Lung (tissue), 12 donors: ENCODE results near the gene FBXL17. TPM values are rescaled to one million over a fixed set of nuclear protein-coding genes. Genes with fewer than 3 reads are reported as not detected.
A peak's percentile ranks its signal among the peaks of the same experiment; 100 is the strongest.

Experiments used
- ATAC-seq: fragments of 200-7000 bp; cut with Tn5 transposase; one replicate; pipeline ENCODE4 v1.9.1; 2020; ENCODE audit warnings: moderate number of reproducible peaks; ENCODE audit not compliant: insufficient read depth, low FRiP score
- DNase-seq, 3 donors: peaks; one replicate each; pipeline ENCODE4 v3.0.0-alpha.2; 2013 to 2017
- H3K27ac ChIP-seq, 2 donors: one replicate each; pipeline ENCODE4 v1.5.1; 2013; ENCODE audit warnings: mild to moderate bottlenecking in 2 of 2, moderate library complexity in 2 of 2, control low read depth in 1 of 2, inconsistent platforms in 1 of 2, low read depth in 1 of 2, low read length in 1 of 2
- H3K27me3 ChIP-seq, 3 donors: one replicate each; pipeline ENCODE4 v1.5.1; 2013; ENCODE audit warnings: low read length in 2 of 3; ENCODE audit not compliant: control insufficient read depth in 3 of 3, insufficient read depth in 3 of 3
- H3K36me3 ChIP-seq, 4 donors: one replicate each; pipeline ENCODE4 v1.5.1; 2013; ENCODE audit warnings: low read length in 4 of 4, mild to moderate bottlenecking in 1 of 4, moderate library complexity in 1 of 4; ENCODE audit not compliant: control insufficient read depth in 4 of 4, insufficient read depth in 4 of 4
- H3K4me1 ChIP-seq, 5 donors: one replicate each; pipeline ENCODE4 v1.5.1; 2013; ENCODE audit warnings: low read length in 5 of 5, mild to moderate bottlenecking in 2 of 5, moderate library complexity in 1 of 5; ENCODE audit not compliant: control insufficient read depth in 5 of 5, insufficient read depth in 5 of 5
- H3K4me3 ChIP-seq: one replicate; pipeline ENCODE4 v1.5.1; 2013; ENCODE audit warnings: mild to moderate bottlenecking, control low read depth, moderate library complexity
- H3K9ac ChIP-seq, 2 donors: one replicate each; pipeline ENCODE4 v1.5.1; 2013; ENCODE audit warnings: low read length in 2 of 2, control low read depth in 1 of 2; ENCODE audit not compliant: insufficient read depth in 1 of 2
- H3K9me3 ChIP-seq, 4 donors: one replicate each; pipeline ENCODE4 v1.5.1; 2013; ENCODE audit warnings: low read length in 3 of 4, mild to moderate bottlenecking in 1 of 4, moderate library complexity in 1 of 4; ENCODE audit not compliant: control insufficient read depth in 4 of 4, insufficient read depth in 3 of 4
- CTCF ChIP-seq: IDR thresholded peaks from 2 replicates; pipeline ENCODE4 v1.5.1; 2012; ENCODE audit warnings: mild to moderate bottlenecking; ENCODE audit errors: control extremely low read depth, extremely low read depth
- WGBS, 2 donors: extraction: QIAGEN DNeasy Blood & Tissue Kit; methylation state at CpG; one replicate each; pipeline ENCODE4 v1.1.7; 2013; 5-methylcytosine and 5-hydroxymethylcytosine counted together
- polyA plus RNA-seq, 2 donors: library from polyadenylated mRNA; stranded (reverse); fragments of 200-250 nt; gene quantifications; one replicate each; pipeline ENCODE4 v1.2.1, GENCODE V29; 2013
- total RNA-seq, 2 donors: library from RNA; depleted of rRNA in 1 of 2; stranded (reverse); fragments of >200 nt in 1 of 2; gene quantifications; one replicate each; pipeline ENCODE4 v1.2.1, GENCODE V29; 2014 to 2021
- donor health status: control.
- donor health status: control.
- donor health status: Bipolar disorder and iron deficiency.
- donor health status: healthy.
- donor health status: DM: yes; HTN: yes; CAD: no.

FBXL17 gene
- total and polyA plus RNA-seq, 4 donors = 4.0 to 23.9 (median 13.6) TPM

GRCh38 chr5:107831612-107832395 lies 550.1 kb downstream of the FBXL17 start:
- Histone ChIP-seq H3K4me1 (no peaks in the 10 kb centered on the region), H3K27ac (no peak overlapping the region), H3K9me3 (peaks cover 0 to 1% (median 0%) of the 10 kb centered on the region in 4 donors), H3K36me3 (no peaks in the 10 kb centered on the region), H3K27me3 (no peaks in the 10 kb centered on the region), H3K4me3 (no peak overlapping the region), H3K9ac (no peak overlapping the region)
- WGBS, 2 donors = 55 to 69% methylated on average over 13 of the region's 13 CpGs
- no peak for ATAC-seq
- DNase-seq = peak in 1 of 3 donors; percentile 24
- TF ChIP-seq CTCF = no peak

GRCh38 chr5:107830750-107831149 lies 551.1 kb downstream of the FBXL17 start:
- DNase-seq = no peak
- no peak for ATAC-seq
- Histone ChIP-seq H3K27ac (no peak overlapping the region), H3K9ac (no peak overlapping the region), H3K9me3 (peaks cover 0 to 1% (median 0%) of the 10 kb centered on the region in 4 donors), H3K27me3 (no peaks in the 10 kb centered on the region), H3K4me3 (no peak overlapping the region), H3K4me1 (no peaks in the 10 kb centered on the region), H3K36me3 (no peaks in the 10 kb centered on the region)
- no peak for TF ChIP-seq CTCF
- WGBS, 2 donors = 81 to 89% methylated on average over 6 of the region's 6 CpGs

GRCh38 chr5:107826311-107827000 lies 555.4 kb downstream of the FBXL17 start:
- Histone ChIP-seq H3K9me3 (peaks cover 0 to 3% (median 1%) of the 10 kb centered on the region in 4 donors), H3K9ac (no peak overlapping the region), H3K4me1 (no peaks in the 10 kb centered on the region), H3K27me3 (no peaks in the 10 kb centered on the region), H3K36me3 (no peaks in the 10 kb centered on the region), H3K4me3 (no peak overlapping the region), H3K27ac (no peak overlapping the region)
- ATAC-seq = no peak
- no peak for DNase-seq
- WGBS, 2 donors = 75 to 79% methylated on average over 6 of the region's 6 CpGs
- no peak for TF ChIP-seq CTCF
